Fibroblast of lung (primary cell): ENCODE measurements around the gene XXYLT1.

ENCODE experiments used
- CTCF ChIP-seq, 2 donors: IDR thresholded peaks in 1 of 2; conservative IDR thresholded peaks in 1 of 2; 1 replicate in 1 of 2; 2 replicates in 1 of 2; pipeline ENCODE4 v1.5.1; 2011 to 2012; ENCODE audit warnings: low read length in 2 of 2, control low read depth in 1 of 2, inconsistent platforms in 1 of 2, low read depth in 1 of 2, mild to moderate bottlenecking in 1 of 2
- EZH2 ChIP-seq: IDR thresholded peaks from 2 replicates; pipeline ENCODE4 v1.5.1; 2012; ENCODE audit warnings: low read length, control low read depth, mild to moderate bottlenecking; ENCODE audit errors: missing control alignments

GRCh38 chr3:195034101-195034500, 236.9 kb downstream of the XXYLT1 start:
- TF ChIP-seq CTCF (conservative IDR thresholded peaks at IDR 0.05 in 1 of 2, IDR thresholded peaks at IDR 0.05 in 1 of 2; ENCODE audit: low read depth in 1 of 2, low read length in 2 of 2) (no peak), EZH2 (no peak)
